GOT3 (cell line): ENCODE results near the gene KRT86.
"Not testable (repeated sequence)": the region's sequence is repeated elsewhere in the genome, so short reads cannot be mapped to it uniquely, and the experiment has no call there.

Experiments
- DNase-seq: peaks from one replicate; lab custom pipeline; 2025; ENCODE audit warnings: mixed read lengths; lab: John Stamatoyannopoulos, UW

KRT86 gene

DNA sequence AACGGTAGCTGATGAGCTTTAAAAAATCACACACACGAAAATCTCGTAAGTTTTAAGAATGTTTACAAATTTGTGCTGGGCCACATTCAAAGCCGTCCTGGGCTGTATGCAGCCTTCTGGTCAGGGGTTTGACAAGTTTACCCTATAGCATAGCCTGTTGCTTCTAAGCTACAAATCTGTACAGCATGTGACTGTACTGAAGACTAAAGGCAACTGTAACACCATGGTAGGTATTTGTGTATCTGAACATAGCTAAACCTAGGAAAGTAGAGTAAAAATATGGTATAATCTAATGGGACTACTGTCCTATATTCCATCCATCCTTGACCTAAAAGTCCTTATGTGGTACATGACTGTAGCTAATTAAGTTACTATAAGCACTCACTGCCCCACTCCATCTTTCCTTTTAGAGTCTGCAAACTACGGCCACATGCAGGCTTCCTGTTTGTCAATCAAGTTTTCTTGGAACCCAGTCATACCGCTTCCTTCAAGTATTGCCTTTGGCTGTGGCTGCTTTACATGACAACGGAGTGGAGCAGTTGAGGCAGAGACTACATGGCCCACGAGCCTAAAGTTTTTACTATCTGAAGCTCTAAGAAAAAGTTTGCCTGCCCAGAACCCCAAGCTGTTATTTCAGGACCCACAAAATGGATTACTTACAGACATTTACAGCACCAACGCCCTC is 22.9 kb upstream of the KRT86 start:
- no peak for DNase-seq

DNA sequence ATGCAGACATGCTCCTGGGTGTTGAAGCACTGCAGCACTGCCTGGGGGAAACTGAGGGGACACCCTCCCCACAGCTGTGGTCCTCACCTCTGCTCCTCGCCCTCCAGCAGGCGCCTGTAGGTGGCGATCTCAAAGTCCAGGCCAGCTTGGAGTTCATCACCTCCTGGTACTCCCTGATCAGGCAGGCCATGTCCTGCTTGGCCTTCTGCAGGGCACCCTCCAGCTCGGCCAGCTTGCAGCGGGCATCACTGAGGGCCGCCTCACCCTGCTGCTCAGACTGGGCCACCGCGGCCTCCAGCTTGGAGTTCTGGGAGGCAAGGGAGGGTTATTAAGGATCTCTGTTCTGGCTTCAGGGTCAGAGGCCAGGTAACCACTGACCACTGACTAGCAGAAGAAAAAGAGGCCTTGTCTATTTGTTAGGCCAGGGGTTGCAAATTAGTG is 22.2 kb upstream of the KRT86 start:
- DNase-seq = not testable (repeated sequence)

DNA sequence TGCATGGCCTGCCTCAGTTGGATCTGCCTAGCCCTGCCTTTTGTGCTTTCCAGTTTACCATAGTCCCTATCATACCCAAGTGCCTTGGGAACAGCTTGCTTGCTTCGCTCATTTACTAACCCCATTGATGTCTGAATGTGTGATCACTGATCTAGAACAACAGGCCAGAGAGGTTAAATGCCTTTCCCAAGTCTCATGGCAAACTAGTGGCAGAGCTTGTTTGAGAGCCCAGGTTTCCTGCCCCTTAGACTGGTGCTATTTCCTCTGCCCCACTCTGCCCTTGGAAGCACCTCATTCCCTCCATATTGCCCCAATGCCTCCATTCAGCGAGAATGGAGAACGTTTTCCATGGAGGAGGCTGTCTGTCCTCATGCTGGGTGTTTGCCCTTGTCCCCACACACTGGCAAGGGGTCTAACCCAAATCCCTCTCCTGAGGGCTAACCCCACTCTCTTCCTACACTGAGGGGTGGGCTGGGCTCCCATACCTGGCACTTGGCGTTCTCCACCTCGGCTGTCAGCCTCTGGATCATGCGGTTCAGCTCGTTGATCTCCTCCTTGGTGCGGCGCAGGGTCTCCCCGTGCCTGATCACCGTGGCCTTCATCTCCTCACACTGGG is 21.6 kb upstream of the KRT86 start:
- no peak for DNase-seq

DNA sequence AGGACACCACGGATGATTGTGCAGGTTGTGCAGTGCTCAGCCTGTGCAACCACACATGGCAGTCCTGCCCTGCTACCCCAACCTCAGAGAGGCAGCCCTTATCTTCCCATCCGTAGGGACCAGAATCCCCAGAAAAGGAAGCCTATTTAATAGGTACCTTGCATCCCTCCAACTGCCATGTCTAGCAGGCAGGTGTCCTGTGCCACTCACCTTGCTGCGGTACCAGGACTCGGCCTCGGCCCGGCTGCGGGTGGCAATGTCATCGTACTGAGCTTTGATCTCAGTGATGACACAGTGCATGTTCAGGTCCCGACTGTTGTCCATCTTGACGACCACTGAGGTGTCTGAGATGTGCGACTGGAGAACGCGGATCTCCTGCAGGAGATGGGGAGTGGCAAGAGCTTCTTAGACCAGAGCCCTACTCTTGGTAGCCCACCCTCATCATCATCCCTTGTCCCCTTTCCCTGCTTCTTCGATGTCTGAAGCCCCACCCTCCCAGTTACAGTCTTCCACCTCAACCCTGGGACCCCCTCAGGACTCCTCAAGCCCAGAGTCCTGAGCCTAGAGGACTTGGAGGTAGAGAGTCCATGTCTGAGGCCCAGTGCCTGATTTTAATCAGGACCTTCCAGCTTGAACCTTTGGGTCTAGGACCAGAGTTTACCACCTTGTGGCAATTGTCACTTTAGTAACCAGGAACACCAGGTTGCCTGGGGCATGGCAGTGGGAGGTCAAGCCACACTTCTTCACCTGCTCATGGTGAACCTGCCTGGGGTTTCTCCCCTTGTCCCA is 20.9 kb upstream of the KRT86 start:
- no peak for DNase-seq

DNA sequence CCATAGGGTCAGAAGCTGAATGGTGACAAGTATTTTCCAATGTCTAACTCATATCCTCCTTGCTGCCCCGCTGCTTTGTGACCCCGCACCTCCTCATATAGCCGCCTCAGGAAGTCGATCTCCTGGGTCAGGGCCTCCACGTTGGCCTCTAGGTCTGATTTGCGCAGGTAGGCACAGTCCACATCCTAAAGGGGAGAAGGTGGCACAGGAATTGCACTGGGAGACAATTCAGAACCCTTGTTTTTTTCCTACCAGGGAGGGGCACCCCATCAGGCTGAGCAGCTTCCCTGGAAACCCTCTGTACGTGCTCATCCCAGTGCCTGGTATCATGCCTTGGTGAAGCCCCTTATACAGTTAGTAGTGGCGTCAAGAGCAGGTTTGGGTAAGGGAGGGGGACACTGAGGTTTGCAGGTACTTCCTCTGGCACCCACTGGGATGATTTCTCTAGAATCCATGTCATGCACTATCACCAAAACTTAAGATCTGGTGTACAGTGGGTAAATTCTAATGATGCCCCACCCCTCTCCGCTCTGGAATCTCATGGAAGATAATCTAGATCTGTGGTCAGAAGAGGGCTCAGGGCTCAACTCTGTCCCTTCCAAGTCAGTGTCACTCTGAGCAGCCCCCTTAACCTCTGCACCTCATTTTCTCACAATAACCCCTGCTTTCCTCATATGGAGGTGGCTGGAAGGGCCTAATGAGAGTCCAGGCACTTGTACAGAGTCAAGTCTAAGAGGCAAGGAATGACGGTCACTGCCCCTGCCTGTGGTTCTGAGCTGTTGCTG is 20.1 kb upstream of the KRT86 start:
- DNase-seq = no peak

DNA sequence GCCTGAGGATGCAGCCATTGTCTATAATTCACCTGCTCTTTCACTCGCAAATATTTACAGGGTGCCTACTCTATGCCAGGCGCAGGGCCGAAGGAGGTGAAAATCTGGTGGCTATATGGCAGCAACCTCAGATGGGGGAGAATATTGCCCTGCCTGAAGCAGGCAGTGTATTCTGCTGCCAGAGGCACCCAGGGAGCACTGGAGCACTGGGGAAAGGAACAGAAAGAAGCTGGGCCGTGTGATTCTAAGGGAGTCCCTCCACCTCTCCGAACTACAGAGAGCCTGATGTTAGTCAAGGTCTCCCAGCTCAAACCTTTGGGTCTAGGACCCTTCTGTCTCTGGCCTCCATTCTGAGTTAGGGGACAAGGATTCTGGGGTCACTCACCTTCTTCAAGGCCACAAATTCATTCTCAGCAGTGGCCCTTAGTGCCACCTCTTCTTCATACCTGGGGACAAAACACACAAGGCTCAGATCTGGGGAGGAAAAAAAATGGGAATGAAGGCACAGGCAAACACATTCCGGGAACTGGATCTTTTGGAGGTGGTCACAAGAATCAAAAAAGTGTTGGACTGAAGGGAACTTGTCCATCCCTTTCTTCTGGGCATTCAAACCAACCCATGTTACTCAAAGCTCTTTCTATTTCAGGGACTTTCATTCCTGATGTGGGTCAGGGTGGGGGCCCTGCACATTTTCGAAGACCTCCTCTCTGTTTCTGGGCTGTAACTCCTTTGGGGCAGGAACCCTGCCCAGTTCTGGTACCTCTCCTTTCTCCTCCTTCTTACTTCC is 19.3 kb upstream of the KRT86 start:
- no peak for DNase-seq

DNA sequence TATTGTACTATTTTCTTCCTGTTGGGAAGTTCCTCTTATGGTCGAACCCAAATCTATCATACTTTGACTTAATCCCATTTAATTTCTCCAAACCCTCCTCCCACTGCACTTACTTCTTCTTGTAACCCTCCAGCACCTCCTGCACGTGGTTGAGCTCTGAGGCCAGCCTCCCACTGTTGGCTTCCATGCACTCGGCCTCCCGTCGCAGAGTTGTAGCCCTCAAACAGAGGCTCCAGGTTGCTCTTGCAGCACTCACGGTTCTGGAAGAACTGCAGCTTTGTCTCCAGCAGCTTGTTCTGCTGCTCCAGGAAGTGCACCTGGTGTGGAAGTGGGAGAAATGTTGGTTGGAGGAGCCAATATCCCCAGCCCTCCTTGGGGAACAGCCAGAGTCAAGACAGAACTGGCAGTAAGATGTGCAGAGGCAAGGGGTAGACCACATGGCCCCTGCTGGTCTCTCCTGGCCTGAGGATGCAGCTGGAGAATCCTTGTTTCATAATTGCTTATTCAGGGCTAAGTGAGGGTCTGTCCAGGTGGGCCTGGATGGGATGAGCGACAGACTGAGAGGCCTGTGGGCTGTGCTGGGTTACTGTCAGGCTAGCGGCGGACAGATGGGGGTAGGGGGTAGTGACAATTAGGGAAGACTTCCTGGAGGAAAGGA is 18.4 kb upstream of the KRT86 start:
- no peak for DNase-seq

DNA sequence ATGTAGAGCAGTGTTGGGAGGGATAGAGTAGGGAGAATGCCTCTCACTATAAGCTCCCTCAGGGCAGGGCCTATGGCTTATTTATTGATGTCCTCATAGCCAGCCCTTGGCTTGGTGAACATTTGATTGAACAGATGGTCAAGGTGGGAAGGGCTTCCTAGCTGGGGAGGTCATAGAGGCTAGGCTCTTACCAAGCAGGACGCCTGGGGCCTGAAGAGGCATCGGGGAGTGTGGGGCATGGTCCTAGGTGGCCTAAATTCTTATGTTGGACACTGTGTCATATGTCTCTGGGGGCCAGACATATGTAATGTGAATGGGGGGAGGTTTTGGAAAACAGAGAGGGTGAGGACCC is 17.9 kb upstream of the KRT86 start:
- no peak for DNase-seq

DNA sequence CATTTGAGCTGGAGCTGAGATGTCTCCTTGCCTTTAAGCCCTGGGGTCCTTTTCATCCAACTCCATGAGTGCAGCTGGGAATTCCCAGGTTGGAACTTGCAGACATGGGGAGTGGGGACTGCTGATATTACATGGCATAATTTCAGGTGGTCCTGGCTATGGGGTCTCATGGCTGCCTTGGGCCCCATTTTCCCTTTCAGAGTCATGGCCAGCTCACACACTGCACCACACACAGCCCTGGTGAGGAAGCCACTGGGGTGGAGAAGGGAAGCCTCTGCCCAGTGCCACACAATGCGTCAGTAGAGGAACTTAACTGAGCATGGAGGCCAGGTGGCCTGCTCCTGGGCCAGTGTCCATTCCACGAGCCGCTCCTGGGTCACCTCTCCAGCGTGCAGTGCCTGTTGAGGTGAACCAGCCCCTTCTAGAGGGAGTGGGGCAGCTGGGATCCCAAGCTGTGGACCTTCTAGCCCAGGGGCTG is 17.3 kb upstream of the KRT86 start:
- DNase-seq = no peak

DNA sequence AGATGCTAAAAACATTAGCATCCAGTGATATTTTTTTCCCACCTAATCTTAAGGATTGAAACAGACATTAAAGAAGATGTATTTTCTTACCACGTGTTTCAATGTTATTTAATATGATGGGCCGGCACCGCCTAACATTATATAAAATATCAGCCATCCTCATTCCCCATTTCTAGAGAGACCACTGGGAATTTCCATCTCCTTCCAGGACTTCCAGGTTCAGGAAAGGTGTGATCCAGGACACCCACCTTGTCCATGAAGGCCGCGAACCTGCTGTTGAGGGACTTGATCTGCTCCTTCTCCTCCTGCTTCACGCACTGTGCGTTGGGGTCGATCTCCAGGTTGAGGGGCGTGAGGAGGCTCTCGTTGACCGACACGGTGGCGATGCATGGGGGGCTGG is 16.5 kb upstream of the KRT86 start:
- not testable (repeated sequence) for DNase-seq

DNA sequence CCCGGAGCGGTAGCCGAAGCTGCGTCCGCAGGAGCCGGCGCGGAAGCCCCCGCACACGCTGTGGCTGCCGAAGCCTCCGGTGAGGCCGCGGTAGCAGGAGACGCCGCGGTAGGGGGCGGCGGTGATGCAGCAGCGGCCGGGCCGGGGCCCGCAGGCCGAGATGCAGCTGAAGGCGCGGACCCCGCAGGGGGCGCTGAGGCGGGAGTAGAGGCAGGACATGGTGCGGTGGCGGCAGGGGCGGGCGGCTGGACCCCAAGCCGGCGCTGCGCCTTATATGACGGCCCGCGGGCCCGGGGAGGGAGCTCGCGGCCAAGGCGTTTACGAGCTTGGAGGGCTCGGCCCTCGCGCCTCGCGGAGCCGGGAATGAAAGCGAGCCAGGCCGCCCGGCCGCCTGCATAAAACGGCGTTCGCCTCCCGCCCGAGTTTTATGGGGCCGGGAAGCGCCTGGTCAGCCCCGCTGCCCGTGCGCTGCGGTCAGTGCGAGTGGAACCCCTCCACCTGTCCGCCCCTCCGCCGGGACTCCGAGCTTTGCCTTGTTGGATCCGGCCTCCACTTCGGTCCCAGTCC is 16.0 kb upstream of the KRT86 start:
- no peak for DNase-seq

DNA sequence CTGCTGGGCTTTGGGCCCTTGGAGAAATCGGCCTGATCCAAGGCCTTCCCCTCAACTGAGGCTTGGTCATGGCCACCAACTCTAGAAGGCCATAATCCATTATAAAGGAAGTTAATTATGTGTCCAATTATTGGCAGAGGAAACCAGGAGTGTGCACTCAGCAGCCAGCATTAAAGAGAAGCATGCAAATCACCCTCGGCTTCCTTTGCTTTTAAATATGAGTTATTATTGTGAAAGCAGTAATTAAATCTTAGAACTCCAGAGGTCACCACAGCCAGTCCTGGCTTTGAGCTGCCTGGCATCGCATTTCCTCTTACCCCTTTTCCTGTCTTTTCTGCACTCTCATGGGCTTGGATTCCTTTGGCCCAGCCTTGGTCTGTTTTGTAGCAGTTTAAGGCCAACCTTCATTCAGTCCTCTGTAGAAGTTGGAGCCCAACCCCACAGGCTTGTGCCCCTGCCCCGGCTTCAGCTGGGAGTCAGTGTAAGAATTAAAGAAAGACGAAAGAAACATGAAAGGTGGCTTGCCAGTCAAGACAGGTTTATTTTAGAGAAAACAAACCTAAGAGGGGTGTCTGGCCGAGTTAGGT is 14.7 kb upstream of the KRT86 start:
- DNase-seq = no peak

DNA sequence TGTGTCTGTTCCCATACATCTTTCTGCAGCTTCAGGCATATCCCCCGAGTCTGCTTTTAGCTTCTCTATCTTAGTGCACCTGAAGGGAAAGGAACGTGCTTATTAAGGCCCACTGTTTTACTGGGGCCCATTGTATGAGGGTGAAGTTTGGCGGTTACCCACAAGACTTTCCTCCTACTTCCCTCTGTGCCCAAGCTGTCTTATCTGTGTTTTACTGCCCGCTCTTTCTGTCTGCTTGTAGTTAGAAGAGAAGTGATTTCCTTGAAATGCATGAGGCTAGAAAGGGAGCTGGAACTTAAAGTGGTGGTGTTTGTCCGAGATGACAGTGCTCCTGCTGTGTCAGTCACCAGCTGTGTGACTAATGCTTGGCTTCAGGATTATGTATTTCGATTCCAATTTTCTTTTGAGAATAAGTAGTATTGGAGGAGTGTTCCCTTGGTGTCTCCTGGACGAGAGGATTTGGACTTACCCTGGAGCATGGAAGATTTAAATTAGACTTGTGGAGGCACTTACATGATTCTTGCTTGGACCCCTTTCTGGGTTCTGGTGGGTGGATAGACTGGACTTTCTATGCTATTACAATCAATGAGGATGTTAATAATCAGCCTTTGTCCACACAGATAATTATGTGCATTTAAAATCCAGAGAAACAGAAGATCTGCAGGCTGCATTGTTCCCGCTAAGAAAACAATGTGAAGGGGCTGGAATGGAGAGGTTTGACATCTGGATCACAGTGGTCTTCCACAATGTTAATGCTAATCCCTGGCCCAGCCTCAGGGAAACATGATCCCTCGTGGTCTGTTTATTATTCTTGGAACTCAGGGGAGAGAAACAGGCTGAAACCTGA is 13.9 kb upstream of the KRT86 start:
- no peak for DNase-seq

DNA sequence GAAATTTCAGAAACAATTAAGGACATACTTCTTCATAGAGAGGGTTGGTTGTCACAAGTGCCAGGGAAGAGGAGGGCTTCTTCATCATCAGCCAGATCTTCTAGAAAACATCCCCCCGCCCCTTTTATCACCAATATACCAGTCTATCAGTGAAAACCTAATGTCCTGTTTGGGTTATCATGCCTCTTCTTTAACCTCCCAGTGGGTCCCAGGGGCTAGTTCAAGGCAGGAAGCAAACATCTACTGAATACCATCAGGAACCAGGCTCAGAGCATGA is 13.3 kb upstream of the KRT86 start:
- no peak for DNase-seq

DNA sequence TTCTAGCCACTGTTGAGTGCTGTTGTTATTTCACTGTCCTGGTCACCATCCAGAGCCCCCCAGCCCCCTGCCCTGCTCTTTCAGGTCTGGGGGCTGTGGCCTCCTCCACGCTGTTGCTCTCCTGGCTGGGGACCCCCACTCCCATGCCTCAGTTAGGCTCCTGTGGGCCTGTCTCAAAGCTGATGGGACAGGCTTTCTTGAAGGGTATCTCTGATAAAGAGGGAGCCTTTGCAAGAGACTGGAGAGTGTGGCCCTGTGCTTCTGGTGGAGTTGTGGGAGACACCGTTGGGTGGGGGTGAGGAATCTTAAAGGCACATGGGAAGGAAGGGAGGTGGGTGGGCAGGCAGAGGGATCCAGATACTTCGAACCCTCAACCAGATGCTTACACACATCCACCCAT is 12.2 kb upstream of the KRT86 start:
- DNase-seq = no peak

DNA sequence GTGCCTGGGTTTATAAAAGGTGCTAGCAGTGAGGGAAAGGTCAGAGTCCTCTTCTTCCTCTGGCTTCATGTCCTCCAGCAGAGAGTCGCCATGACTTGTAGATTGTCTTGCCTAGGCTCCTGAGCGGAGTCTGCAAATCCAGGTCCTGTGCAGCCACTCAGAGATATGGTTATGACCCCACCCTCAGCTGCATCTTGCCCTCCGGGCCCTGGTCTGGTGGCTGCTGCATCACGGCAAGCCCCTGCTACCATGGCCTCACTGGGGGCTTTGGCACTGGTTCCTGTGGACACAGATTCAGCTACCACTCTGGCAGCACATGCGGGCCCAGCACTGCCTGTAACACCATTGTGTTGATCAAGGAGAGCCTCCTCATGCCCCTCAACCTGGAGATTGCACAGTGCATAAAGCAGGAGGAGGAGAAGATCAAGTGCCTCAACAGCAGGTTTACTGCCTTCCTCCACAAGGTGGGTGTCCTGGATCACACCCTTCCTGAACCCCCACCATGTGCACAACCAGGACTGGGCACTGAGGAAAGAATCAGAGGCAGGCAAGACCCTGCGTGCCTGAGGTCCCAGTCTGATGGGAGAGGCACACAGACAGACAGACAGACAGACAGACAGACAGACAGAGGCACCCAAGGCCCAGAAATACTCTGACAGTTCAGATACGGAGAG is 10.5 kb upstream of the KRT86 start:
- no peak for DNase-seq

DNA sequence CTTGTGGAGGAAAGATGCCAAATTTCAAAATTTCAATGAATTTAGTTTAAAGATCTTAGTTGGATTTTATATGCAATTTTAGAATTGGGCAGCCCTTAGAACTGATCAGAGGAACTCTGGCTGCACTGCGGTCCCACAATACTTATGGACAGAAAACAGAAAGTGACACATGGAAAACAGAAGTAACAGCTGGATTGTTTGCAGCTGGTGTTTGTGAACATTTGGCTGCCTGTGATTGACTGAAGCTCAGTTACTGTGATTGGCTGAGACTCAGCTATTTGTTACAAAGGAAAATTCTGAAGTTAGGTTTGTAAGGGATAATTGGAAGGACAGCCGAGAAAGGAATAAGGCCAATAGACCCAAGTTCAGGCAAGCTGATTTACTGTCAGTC is 10.0 kb upstream of the KRT86 start:
- DNase-seq = no peak

DNA sequence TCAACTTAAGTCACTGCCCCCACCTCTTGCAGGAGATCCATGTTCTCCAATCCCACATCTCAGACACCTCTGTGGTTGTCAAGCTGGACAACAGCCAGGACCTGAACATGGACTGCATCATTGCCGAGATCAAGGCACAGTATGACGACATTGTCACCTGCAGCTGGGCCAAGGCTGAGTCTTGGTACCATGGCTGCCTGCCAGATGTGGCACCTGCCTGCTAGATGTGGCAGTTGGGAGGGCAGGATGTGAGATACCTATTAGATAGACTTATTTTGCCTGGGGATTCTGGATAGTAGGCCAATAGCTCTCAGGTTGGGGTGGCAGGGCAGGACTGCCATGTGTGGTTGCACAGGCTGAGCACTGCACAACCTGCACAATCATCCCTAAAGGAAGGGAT is 7.9 kb upstream of the KRT86 start:
- DNase-seq = no peak

DNA sequence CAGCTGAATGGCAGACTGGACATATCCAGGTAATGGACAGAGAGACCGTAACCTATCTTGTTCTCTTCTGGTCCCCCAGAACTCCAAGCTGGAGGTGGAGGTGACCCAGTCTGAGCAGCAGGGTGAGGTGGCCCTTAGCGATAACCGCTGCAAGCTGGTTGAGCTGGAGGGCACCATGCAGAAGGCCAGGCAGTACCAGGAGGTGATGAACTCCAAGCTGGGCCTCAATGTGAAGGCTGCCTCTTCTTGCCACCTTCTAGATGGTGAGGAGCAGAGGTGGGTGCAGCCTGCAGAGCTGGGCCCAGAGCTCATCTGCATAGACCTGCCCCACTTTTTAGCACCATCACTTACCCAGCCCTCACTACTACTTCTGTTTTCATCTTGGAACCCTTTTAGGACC is 7.2 kb upstream of the KRT86 start:
- no peak for DNase-seq
